Right cardiac atrium (tissue), 5 donors: ENCODE measurements around the gene RNF223. TPM values are rescaled to one million over a fixed set of nuclear protein-coding genes. Genes with fewer than 3 reads are reported as not detected.
"Not testable (repeated sequence)": the region's sequence is repeated elsewhere in the genome, so short reads cannot be mapped to it uniquely, and the experiment has no call there.

ENCODE experiments used
- ATAC-seq, 2 donors: fragments of 200-7000 bp; cut with Tn5 transposase; one replicate each; pipeline versions ENCODE4 v1.8.0 to v1.9.1; 2020; ENCODE audit warnings: moderate library complexity in 2 of 2, mild to moderate bottlenecking in 1 of 2
- DNase-seq, 3 donors: peaks; one replicate each; pipeline ENCODE4 v3.0.0-alpha.2; 2020
- H3K27ac ChIP-seq: one replicate; pipeline ENCODE4 v1.5.1; 2013; ENCODE audit warnings: mild to moderate bottlenecking, low read length, control low read depth, moderate library complexity
- H3K27me3 ChIP-seq: one replicate; pipeline ENCODE4 v1.6.1; 2013; ENCODE audit not compliant: control insufficient read depth, insufficient read depth
- H3K4me1 ChIP-seq: one replicate; pipeline ENCODE4 v1.6.1; 2013; ENCODE audit warnings: low read length; ENCODE audit not compliant: control insufficient read depth, insufficient read depth
- H3K4me3 ChIP-seq: one replicate; pipeline ENCODE4 v1.5.1; 2013; ENCODE audit warnings: low read length, control low read depth
- H3K9me3 ChIP-seq: one replicate; pipeline ENCODE4 v1.6.1; 2013; ENCODE audit warnings: low read length; ENCODE audit not compliant: control insufficient read depth
- WGBS: extraction: QIAGEN DNeasy Blood & Tissue Kit; methylation state at CpG from one replicate; pipeline ENCODE4 v1.1.7; 2013; 5-methylcytosine and 5-hydroxymethylcytosine counted together
- intact Hi-C, 4 donors: fragments of 100-400 bp; cut with DNase I; formaldehyde crosslinking; loops; one replicate each; pipeline versions ENCODE4 v1.11.0 to v1.14.0; 2022 to 2023
- polyA plus RNA-seq: library from polyadenylated mRNA; stranded (reverse); fragments of 200-250 nt; gene quantifications from one replicate; pipeline ENCODE4 v1.2.3, GENCODE V29; 2013
- total RNA-seq, 4 donors: library from RNA; stranded (reverse); fragmentation: NEBNext Ultra II Directional; extraction: Animal tissue kit (Norgen Biotek cat#: 25700); gene quantifications; one replicate each; pipeline ENCODE4 v1.2.1, GENCODE V29; 2021
- donor health status: healthy with polysubstance abuse.
- donor health status: DM: no; HTN: yes; CAD: no.
- donor health status: DM: no; HTN: no; CAD: no.
- donor health status: DM: no; HTN: yes; CAD: no; lungs with severe emphysema.
- donor health status: DM: yes; HTN: yes; CAD: no.

RNF223 gene
- total and polyA plus RNA-seq, 5 donors, result not detected

DNA sequence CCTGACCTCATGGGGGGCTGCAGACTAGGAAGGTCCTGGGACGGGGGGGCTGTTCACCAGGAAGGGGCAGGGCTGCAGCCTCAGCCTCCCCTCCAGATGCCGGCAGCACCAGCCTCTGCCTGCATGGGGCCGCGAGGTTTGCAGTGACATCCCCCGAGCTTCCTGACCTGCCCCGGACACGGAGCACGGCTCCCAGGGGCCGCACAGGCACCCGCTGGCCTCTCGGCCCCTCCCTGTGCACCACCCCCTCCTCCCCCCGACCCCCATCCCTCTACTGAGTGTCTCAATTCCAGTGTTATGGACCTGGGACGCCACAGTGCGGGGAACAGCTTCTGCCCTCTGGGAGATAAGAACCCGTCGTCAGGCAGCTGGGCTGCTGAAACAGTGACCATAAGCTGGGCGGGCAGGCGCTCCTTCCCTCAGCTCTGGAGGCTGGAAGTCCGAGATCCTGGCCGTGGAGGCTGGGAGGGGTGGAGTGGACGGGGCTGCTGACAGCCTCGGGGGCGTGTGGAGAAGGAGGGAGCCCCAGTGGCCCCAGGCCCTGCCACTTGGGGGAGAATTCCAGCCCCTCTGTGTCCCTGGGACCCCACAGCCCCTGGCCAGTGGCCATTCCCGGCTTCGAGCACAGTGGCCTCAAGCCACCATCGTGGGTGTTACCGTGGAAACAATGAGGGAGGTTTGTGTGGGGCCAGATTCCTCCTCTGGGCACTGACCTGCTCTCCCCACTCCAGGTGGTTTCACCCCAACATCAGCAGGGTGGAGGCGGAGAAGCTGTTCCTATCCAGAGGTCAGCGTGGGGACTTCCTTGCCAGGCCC, 11.6 kb downstream of the RNF223 start:
- H3K27ac ChIP-seq, result no peak overlapping the region
- H3K4me3 ChIP-seq, result no peak overlapping the region
- ATAC-seq (no peak), DNase-seq (no peak)
- no peaks in the 10 kb centered on the region for H3K9me3 ChIP-seq
- H3K27me3 ChIP-seq, result no peaks in the 10 kb centered on the region
- H3K4me1 ChIP-seq, result no peaks in the 10 kb centered on the region
- 20% methylated on average over 29 of the region's 29 CpGs for WGBS
- intact Hi-C loops, result loop anchor here (5.0 kb wide), 2 partner anchors 75 to 80 kb away; partner anchors contain the start of gene PERM1 (in 1 of the 4)

DNA sequence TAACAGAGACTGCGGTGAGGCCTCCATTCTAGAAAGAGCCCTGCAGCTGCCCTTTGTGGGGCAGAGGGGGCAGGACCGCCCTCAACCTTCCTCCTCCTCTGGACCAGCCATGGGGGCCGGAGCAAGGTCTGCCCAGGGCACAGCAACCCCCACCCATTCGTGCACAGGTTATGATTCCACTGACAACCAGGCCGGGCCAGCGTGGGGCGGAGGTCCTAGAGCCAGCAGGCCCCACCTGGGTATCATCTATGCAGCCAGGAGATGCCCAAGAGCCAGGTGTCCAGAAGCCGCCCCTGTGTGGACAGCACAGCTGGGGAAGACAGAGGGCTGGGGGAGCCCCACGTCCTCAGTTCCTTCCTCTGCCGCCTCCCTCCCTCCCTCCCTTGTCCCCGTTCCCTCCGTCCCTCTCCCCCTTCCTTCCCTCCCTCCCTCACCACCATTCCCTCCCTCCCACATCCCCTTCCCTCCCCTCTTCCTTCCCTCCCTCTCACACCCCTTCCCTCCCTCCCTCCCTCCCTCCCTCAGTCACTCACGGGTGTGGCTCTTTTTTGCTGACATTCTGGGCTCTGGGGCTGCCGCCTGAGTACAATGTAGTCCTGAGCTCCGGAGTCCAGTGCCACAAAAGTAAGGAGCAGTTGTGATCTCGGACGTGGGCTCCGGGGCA, 12.3 kb downstream of the RNF223 start:
- Histone ChIP-seq H3K4me3 (no peak overlapping the region), H3K4me1 (no peaks in the 10 kb centered on the region), H3K27me3 (no peaks in the 10 kb centered on the region), H3K27ac (no peak overlapping the region), H3K9me3 (no peaks in the 10 kb centered on the region)
- intact Hi-C loops, result loop anchor here (5.0 kb wide), 2 partner anchors 75 to 80 kb away; partner anchors contain the start of gene PERM1 (in 1 of the 4)
- no peak for ATAC-seq
- 53% methylated on average over 16 of the region's 18 CpGs for WGBS
- DNase-seq, result no peak

DNA sequence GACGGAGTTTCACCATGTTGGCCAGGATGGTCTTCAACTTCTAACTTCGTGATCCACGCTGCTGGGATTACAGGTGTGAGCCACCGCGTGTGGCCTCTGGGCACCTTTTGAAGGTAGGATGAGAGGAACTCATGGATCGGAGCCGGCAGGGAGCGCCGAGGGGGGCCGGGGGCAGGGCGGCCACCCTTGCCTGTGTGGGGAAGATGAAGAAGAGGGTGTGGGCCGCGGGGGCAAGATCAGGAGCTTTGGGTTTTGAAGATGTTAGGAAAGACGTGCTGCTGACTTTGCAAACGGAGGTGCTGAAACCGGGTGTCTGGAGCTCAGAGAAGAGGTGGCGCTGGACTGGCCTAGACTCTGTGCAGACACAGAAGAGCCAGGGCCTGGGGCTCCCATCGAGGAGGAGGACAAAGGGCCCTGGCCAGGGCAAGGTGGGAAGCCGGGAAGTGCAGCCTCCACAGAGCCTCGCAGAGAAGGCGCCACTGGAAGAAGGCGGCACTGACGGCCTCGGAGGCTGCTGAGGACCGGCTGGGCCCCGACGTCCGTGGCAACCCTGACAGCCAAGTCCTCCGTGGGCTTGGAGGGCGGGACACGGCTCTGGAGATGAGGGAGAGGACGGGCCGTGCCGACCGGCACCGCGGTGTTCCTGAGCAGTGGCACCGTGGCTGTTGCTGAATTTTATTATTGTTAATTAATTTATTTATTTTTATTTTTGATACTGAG, 13.7 kb downstream of the RNF223 start:
- WGBS, result 51% methylated on average over 38 of the region's 38 CpGs
- DNase-seq (no peak), ATAC-seq (no peak)
- H3K9me3 ChIP-seq, result no peaks in the 10 kb centered on the region
- H3K27me3 ChIP-seq, result no peaks in the 10 kb centered on the region
- intact Hi-C loops, result loop anchor here (5.0 kb wide), 2 partner anchors 73 to 78 kb away; partner anchors contain the start of gene PERM1 (in 1 of the 4)
- no peak overlapping the region for H3K27ac ChIP-seq
- H3K4me1 ChIP-seq, result no peaks in the 10 kb centered on the region
- no peak overlapping the region for H3K4me3 ChIP-seq

DNA sequence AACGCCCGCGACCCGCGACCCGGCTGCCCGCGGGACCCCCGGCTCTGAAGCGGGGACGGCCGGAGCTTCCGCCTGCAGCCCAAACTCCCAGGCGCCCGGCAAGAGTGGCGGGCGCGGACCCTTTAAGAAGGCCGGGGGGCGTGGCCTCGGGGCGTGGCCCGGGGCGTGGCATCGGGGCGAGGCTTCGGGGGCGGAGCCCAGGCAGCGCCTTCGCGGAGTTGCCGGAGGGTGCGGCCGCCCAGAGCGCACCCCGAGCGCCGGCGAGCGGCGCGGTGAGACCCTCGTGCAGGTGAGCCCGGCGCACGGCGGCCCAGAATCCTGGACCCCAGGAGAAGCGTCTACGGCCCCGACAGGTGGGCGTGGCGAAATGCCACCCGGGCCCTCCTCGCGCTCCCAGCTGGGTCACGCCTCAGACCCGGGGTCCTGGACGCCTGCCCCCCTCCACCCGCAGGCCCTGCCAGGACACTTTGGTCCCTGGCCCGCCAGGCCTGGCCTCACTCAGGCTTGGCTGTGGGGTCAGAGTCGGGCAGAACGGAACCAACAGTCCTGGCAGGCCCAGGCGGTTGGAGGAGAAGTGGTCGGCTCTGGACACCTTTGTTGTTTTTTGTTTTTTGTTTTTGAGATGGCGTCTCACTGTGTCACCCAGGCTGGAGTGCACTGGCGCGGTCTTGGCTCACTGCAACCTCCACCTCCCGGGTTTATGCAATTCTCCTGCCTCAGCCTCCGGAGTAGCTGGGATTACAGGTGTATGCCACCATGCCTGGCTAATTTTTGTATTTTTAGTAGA, 14.4 kb downstream of the RNF223 start:
- intact Hi-C loops, result loop anchor here (5.0 kb wide), 2 partner anchors 72 to 77 kb away; partner anchors contain the start of gene PERM1 (in 1 of the 4)
- no peaks in the 10 kb centered on the region for H3K27me3 ChIP-seq
- H3K4me1 ChIP-seq, result no peaks in the 10 kb centered on the region
- ATAC-seq (peak; percentile 87), DNase-seq (peak; percentile 89 to 96 (median 96))
- no peaks in the 10 kb centered on the region for H3K9me3 ChIP-seq
- H3K4me3 ChIP-seq, result peak overlapping the region; percentile 65
- WGBS, result 4% methylated on average over 69 of the region's 69 CpGs
- no peak overlapping the region for H3K27ac ChIP-seq

DNA sequence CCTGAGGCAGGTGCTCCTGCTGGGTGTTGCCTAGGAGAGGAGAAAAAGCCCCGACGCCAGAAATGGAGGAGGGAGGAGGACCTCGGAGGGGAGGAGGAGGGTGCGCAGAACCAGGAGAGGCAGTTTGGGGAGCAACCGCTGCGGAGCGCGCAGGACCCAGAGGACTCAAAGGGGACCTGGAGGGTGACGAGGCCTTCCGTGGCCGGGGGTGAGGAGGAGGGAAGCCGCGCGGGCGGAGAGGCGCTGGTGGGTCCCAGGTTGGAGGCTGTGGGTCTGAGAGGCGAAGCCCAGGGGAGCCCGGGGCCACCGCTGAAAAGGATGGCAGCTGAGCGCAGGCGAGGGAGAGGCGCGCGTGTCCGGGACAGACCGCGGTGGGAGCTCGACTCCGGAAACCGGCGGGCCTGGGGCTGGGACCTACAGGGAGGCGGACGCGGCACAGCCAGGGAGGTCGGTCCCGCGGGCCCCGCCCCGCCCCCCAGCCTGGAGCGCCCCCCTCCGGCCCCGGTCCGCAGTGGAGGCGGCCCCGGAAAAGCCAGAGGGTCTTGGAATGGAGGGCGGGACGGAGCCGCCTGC, 15.1 kb downstream of the RNF223 start:
- Histone ChIP-seq H3K27me3 (no peaks in the 10 kb centered on the region), H3K27ac (no peak overlapping the region), H3K9me3 (no peaks in the 10 kb centered on the region), H3K4me3 (peak overlapping the region; percentile 65), H3K4me1 (no peaks in the 10 kb centered on the region)
- DNase-seq (peak in 1 of 3 donors; percentile 64), ATAC-seq (peak; percentile 3 to 25)
- intact Hi-C loops, result no loop called here
- 1% methylated on average over 48 of the region's 48 CpGs for WGBS

DNA sequence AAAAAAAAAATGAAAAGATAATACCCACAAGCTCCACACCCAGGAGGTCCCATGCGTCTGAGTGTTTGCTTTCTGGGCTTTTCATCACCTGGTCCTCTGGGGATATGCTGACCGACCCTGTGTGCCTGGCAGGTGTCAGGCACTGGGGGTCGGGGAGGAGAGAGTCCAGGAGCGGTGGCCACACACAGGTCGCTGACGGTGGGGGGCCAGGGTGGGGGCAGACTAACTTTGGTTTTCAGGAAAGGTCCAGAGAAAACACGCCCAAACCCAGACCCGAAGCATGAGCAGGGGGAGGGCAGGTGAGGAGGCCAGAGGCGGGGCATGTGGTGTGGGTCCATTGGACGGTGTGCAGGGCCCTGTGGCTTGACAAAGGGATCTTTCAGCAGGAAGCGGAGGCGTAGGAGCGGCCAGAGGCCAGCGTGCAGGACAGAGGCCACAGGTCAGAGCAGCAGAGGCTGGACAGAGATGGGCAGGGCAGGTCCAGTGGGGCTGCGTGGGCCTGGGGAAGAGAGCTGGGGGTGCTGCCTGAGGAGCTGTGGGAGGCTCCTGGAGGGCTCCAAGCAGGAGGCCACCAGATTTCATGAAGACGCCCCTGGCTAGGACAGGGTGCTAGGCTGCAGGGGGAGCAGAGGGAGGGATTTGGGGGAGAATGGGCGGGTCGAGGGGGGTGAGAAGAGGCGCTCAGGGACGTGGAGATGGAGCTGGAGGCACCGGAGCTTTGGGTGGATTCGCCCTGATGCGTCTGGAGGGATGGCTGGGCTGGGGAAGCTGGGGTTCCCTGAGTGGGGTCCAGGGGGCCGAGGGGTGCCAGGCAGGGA, 15.8 kb downstream of the RNF223 start:
- Histone ChIP-seq H3K4me1 (no peaks in the 10 kb centered on the region), H3K9me3 (no peaks in the 10 kb centered on the region), H3K27me3 (no peaks in the 10 kb centered on the region), H3K4me3 (no peak overlapping the region), H3K27ac (no peak overlapping the region)
- DNase-seq (no peak), ATAC-seq (no peak)
- WGBS, result 18% methylated on average over 24 of the region's 24 CpGs
- intact Hi-C loops, result no loop called here

DNA sequence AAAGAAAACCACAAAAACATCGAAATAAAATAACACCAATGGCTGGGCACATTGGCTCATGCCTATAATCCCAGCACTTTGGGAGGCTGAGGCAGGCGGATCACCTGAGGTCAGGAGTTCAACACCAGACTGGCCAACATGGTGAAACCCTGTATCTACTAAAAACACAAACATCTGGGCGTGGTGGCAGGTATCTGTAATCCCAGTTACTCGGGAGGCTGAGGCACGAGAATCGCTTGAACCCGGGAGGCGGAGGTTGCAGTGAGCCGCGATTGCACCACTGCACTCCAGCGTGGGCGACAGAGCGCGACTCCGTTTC, 16.4 kb downstream of the RNF223 start:
- H3K4me1 ChIP-seq, H3K4me3 ChIP-seq, H3K9me3 ChIP-seq, H3K27ac ChIP-seq, DNase-seq, ATAC-seq, H3K27me3 ChIP-seq, intact Hi-C loops: not testable (repeated sequence)
- 58% methylated on average over 15 of the region's 15 CpGs for WGBS

DNA sequence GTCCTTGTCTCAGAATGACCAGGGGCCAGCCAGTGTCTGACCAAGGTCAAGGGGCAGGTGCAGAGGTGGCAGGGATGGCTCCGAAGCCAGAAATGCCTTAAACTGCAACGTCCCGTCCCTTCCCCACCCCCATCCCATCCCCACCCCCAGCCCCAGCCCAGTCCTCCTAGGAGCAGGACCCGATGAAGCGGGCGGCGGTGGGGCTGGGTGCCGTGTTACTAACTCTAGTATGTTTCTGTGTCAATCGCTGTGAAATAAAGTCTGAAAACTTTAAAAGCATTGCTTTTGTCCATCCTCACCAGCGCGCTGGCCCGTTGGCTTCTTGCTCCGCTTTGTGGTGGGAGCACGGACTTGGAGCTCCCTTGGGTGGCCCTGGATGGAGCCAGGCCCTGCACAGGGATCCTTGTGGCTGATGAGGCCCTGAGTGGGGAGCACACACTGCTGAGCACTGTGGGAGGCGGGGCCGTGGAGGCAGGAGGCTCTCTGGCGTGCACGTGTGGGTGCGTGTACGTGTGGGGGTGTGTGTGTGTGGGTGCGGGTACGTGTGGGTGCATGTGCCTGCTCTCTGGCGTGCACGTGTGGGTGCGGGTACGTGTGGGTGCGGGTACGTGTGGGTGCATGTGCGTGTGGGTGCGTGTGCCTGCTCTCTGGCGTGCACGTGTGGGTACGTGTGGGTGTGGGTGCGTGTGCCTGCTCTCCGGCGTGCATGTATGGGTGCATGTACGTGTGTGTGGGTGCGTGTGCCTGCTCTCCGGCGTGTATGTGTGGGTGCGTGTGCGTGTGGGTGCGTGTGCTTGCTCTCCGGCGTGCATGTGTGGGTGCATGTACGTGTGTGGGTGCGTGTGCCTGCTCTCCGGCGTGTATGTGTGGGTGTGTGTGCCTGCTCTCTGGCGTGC, 18.0 kb downstream of the RNF223 start:
- DNase-seq (no peak), ATAC-seq (no peak)
- no peaks in the 10 kb centered on the region for H3K27me3 ChIP-seq
- H3K27ac ChIP-seq, result no peak overlapping the region
- H3K9me3 ChIP-seq, result no peaks in the 10 kb centered on the region
- intact Hi-C loops, result no loop called here
- WGBS, result 85% methylated on average over 50 of the region's 50 CpGs
- H3K4me3 ChIP-seq, result no peak overlapping the region
- H3K4me1 ChIP-seq, result no peaks in the 10 kb centered on the region

DNA sequence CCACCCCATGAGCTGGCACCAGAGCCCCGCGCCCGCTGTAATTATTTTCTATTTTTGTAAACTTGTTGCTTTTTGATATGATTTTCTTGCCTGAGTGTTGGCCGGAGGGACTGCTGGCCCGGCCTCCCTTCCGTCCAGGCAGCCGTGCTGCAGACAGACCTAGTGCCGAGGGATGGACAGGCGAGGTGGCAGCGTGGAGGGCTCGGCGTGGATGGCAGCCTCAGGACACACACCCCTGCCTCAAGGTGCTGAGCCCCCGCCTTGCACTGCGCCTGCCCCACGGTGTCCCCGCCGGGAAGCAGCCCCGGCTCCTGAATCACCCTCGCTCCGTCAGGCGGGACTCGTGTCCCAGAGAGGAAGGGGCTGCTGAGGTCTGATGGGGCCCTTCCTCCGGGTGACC, 19.1 kb downstream of the RNF223 start:
- Histone ChIP-seq H3K4me1 (no peaks in the 10 kb centered on the region), H3K9me3 (no peaks in the 10 kb centered on the region), H3K27ac (no peak overlapping the region), H3K4me3 (no peak overlapping the region), H3K27me3 (no peaks in the 10 kb centered on the region)
- ATAC-seq (no peak), DNase-seq (no peak)
- 90% methylated on average over 23 of the region's 23 CpGs for WGBS
- intact Hi-C loops, result no loop called here
